ENCODE data around the gene HIVEP3.

- TF ChIP-seq CTCF (IDR thresholded peaks at IDR 0.05; ENCODE audit: insufficient read depth, low read length) (no peak), REST (IDR thresholded peaks at IDR 0.05; ENCODE audit: insufficient replicate concordance, low read depth) (no peak)
These were observed 61.8 kb downstream of the HIVEP3 start for GRCh38 chr1:41856944-41857285.
